ENCODE measurements around the gene TRABD2B.

Gene TRABD2B

DNA sequence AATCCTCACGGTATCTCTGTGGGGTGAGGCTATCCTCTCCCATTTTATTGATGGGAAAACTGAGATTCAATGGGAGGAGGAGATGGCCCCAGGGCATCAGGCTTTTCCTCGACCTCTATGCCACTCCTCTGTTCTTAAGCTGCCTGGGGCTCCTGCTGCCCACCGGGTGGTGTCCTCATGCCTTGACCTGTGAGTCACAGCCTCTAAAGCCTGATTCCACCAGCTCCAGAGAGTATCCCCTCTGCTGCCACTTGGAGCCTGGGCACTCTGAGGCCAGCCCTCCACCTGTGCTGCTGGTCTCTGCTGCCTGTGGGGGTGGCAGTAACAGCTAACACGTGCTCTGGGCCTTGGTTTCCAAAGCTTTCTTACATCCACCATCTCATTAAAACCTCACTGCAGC lies 241.2 kb downstream of the TRABD2B start:
- no peak for TF ChIP-seq Cebpa-rat (IDR thresholded peaks at IDR 0.05)
- no peak overlapping the region for H3K4me2 ChIP-seq
- no peaks in the 10 kb centered on the region for H3K4me1 ChIP-seq
- H3K9me3 ChIP-seq: no peaks in the 10 kb centered on the region
- H3K4me3 ChIP-seq: no peak overlapping the region
- no peaks in the 10 kb centered on the region for H3K36me3 ChIP-seq
- no peaks in the 10 kb centered on the region for H4K20me1 ChIP-seq
- no peaks in the 10 kb centered on the region for H3K27me3 ChIP-seq
- H3K27ac ChIP-seq: no peak overlapping the region
- H3K9ac ChIP-seq: no peak overlapping the region

- Histone ChIP-seq H3K27ac (no peak overlapping the region), H3K36me3 (no peaks in the 10 kb centered on the region), H3K4me1 (no peaks in the 10 kb centered on the region), H4K20me1 (no peaks in the 10 kb centered on the region), H3K27me3 (no peaks in the 10 kb centered on the region), H3K9me3 (no peaks in the 10 kb centered on the region), H3K9ac (no peak overlapping the region), H3K4me2 (no peak overlapping the region), H3K4me3 (no peak overlapping the region)
- TF ChIP-seq Cebpa-rat (IDR thresholded peaks at IDR 0.05): no peak
Observed at GRCh38 chr1:47755101-47755990, 241.8 kb downstream of the TRABD2B start.

DNA sequence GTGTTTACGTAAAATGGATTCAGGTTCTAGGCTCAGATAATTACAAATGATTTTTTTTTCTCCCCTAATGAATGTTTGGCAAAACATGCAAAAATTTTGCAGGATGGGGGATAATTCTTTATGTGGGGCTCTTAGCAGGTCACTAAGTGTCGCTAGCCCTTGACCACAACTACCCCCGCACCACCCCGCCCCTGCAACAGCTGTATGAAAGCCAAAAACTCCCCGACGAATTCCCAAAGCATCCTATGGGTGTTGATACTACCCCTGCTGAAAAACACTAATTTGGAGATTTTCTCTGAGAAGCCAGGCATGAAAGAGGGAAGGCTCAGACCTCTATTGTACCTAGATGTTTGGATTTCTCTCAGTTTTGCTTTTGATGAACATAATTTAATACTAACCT lies 243.0 kb downstream of the TRABD2B start:
- H3K4me1 ChIP-seq: no peaks in the 10 kb centered on the region
- H3K27ac ChIP-seq: no peak overlapping the region
- no peak overlapping the region for H3K4me2 ChIP-seq

GRCh38 chr1:47753808-47754207 lies 243.4 kb downstream of the TRABD2B start:
- Histone ChIP-seq H3K27me3 (no peaks in the 10 kb centered on the region), H4K20me1 (no peaks in the 10 kb centered on the region), H3K36me3 (no peaks in the 10 kb centered on the region), H3K4me1 (no peaks in the 10 kb centered on the region), H3K4me2 (no peak overlapping the region), H3K9me3 (no peaks in the 10 kb centered on the region), H3K4me3 (no peak overlapping the region), H3K27ac (no peak overlapping the region), H3K9ac (no peak overlapping the region)
- no peak for TF ChIP-seq Cebpa-rat (IDR thresholded peaks at IDR 0.05)

More for the DNA sequence above, 243.0 kb downstream of the TRABD2B start:
- Histone ChIP-seq H3K36me3 (no peaks in the 10 kb centered on the region), H3K9ac (no peak overlapping the region), H3K27me3 (no peaks in the 10 kb centered on the region), H3K4me3 (no peak overlapping the region), H4K20me1 (no peaks in the 10 kb centered on the region), H3K9me3 (no peaks in the 10 kb centered on the region)
- no peak for TF ChIP-seq Cebpa-rat (IDR thresholded peaks at IDR 0.05)

DNA sequence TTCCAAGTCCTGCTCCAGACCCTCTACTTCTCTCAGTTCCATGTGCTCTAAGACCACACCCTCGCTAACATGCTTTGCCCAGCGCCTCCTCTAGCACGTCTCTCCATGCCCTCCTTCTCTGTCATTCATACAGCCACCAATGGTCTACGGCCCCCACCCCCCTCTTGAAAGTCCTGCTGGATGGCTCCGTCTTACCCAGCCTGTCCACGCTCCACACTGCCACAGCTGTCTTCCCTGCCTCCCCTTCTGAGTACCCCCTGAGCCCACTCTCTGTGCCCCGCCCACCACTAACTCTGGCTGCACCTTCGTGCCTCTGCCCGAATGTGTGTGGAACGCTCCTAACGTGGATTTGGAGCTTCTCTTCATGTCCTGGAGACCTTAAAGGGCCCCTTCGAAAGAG lies 244.6 kb downstream of the TRABD2B start:
- no peaks in the 10 kb centered on the region for H3K4me1 ChIP-seq

GRCh38 chr1:47751996-47752451 lies 245.2 kb downstream of the TRABD2B start:
- no peaks in the 10 kb centered on the region for H3K27me3 ChIP-seq
- no peaks in the 10 kb centered on the region for H4K20me1 ChIP-seq
- TF ChIP-seq Cebpa-rat (IDR thresholded peaks at IDR 0.05): no peak
- H3K27ac ChIP-seq: no peak overlapping the region
- H3K9ac ChIP-seq: no peak overlapping the region
- H3K4me3 ChIP-seq: no peak overlapping the region
- H3K4me2 ChIP-seq: no peak overlapping the region
- no peaks in the 10 kb centered on the region for H3K9me3 ChIP-seq
- H3K4me1 ChIP-seq: no peaks in the 10 kb centered on the region
- no peaks in the 10 kb centered on the region for H3K36me3 ChIP-seq

More for the DNA sequence above, 244.6 kb downstream of the TRABD2B start:
- H3K27me3 ChIP-seq: no peaks in the 10 kb centered on the region
- no peak for TF ChIP-seq Cebpa-rat (IDR thresholded peaks at IDR 0.05)
- no peak overlapping the region for H3K9ac ChIP-seq
- no peaks in the 10 kb centered on the region for H3K9me3 ChIP-seq
- H3K4me3 ChIP-seq: no peak overlapping the region
- no peak overlapping the region for H3K4me2 ChIP-seq
- H3K36me3 ChIP-seq: no peaks in the 10 kb centered on the region
- no peak overlapping the region for H3K27ac ChIP-seq
- no peaks in the 10 kb centered on the region for H4K20me1 ChIP-seq

- no peaks in the 10 kb centered on the region for H3K27me3 ChIP-seq
- no peak overlapping the region for H3K9ac ChIP-seq
- no peaks in the 10 kb centered on the region for H3K4me1 ChIP-seq
- no peak for TF ChIP-seq Cebpa-rat (IDR thresholded peaks at IDR 0.05)
- no peak overlapping the region for H3K4me2 ChIP-seq
- H4K20me1 ChIP-seq: no peaks in the 10 kb centered on the region
- no peaks in the 10 kb centered on the region for H3K9me3 ChIP-seq
- H3K4me3 ChIP-seq: no peak overlapping the region
- H3K27ac ChIP-seq: no peak overlapping the region
- H3K36me3 ChIP-seq: no peaks in the 10 kb centered on the region
Observed at GRCh38 chr1:47751193-47751592, 246.0 kb downstream of the TRABD2B start.

DNA sequence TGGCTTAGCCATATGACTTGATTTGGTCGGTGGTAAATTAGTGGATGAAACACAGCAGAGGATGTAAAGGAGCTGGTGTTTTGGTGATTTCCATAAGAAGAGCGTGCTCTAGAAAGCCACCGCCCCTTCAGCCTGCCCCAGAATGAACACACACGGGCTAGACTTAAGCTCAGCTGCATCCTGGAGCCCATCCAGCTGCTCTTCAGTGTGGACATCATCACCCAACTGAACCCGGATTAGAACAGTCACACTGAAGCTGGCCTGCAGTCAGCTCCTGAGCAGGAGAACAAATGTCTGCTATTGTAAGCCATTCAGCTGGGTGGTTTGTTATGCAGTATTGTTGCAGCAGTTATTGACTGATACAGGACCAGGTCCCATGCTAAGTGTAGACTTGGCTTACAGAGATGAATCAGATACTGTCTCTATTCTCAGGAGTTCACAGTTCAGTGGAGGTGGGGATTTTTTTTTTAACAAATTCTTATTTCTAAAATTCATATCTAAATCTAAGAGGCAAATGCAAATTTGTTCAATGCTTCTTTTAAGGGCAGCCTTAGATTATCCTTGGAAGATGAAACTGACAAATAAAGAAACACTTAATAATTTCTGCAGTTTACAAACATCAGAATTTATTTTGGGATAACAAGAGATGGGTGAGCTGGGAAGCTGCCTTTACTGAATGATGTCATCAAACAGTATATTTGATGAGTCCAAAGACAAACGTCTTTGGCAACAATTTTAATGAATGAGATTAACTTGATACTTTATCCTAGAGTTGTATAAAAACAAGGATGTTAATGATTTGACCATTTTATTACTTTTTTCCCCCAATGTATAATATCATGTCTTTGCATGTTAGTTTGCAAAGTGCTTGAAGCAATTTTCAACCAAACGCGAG lies 251.2 kb downstream of the TRABD2B start:
- Histone ChIP-seq H3K27me3 (no peaks in the 10 kb centered on the region), H3K4me3 (no peak overlapping the region), H3K27ac (no peak overlapping the region), H4K20me1 (no peaks in the 10 kb centered on the region), H3K36me3 (no peaks in the 10 kb centered on the region), H3K9me3 (peaks cover 13% of the 10 kb centered on the region), H3K4me1 (no peaks in the 10 kb centered on the region), H3K4me2 (no peak overlapping the region), H3K9ac (no peak overlapping the region)
- no peak for TF ChIP-seq Cebpa-rat (IDR thresholded peaks at IDR 0.05)

DNA sequence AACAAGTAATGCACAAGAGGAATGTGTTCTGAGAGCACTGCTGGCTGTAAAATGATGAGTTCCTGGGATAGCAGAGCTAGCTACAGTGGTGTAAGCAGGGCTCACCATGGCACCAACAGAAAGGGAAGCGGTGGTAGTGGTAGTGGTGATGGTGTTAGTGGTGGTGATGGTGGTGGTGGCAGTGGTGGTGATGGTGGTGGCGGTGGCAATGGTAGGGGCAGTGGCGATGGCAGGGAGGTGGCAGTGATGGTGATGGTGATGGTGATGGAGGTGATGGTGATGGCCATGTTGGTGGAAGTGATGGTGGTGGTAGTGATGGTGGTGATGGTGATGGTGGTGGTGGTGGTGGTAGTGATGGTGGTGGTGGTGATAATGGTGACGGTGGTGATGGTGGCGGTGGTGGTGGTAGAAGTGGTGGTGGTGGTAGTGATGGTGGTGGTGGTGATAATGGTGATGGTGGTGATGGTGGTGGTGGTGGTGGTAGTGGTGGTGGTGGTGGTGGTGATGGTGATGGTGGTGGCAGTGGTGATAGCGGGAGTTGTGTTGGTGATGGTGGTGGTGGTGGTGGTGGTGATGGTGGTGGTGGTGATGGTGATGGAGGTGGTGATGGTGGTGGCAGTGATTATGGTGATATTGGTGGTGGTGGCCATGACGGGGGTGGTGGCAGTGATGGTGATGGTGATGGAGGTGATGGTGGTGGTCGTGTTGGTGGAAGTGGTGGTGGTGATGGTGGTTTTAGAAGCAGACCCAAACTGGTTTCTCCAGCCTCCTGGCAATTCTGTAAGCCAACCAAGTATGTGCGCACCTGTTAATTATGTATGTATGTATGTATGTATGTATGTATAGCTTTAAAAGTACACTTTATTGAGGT lies 254.1 kb downstream of the TRABD2B start:
- H3K4me2 ChIP-seq: no peak overlapping the region
- H3K27me3 ChIP-seq: no peaks in the 10 kb centered on the region
- no peak overlapping the region for H3K4me3 ChIP-seq
- no peak overlapping the region for H3K27ac ChIP-seq
- no peaks in the 10 kb centered on the region for H3K36me3 ChIP-seq
- peaks cover 22% of the 10 kb centered on the region for H3K9me3 ChIP-seq
- no peak for TF ChIP-seq Cebpa-rat (IDR thresholded peaks at IDR 0.05)
- H3K4me1 ChIP-seq: no peaks in the 10 kb centered on the region
- H4K20me1 ChIP-seq: no peaks in the 10 kb centered on the region
- H3K9ac ChIP-seq: no peak overlapping the region
